GM12892 (cell line): ENCODE measurements around the gene STK32B.

Experiments used
- POLR2A ChIP-seq: IDR thresholded peaks from 2 replicates; pipeline ENCODE4 v1.6.1; 2011; ENCODE audit warnings: low read depth, low read length, control low read depth
- POLR2AphosphoS5 ChIP-seq: IDR thresholded peaks from 2 replicates; pipeline ENCODE4 v1.6.1; 2011; ENCODE audit warnings: low read depth, low read length, control low read depth

- TF ChIP-seq POLR2A (no peak), POLR2AphosphoS5 (no peak)
These were observed 208.8 kb downstream of the STK32B start for GRCh38 chr4:5260121-5260520.
